GM19328 (cell line): ENCODE data around the gene TEX9.

Experiments used
- ATAC-seq: cut with Tn5 transposase; IDR thresholded peaks from one replicate; pipeline ENCODE4 v1.9.1; 2021; ENCODE audit warnings: mild to moderate bottlenecking, moderate library complexity; ENCODE audit not compliant: unreplicated experiment

TEX9 gene

DNA sequence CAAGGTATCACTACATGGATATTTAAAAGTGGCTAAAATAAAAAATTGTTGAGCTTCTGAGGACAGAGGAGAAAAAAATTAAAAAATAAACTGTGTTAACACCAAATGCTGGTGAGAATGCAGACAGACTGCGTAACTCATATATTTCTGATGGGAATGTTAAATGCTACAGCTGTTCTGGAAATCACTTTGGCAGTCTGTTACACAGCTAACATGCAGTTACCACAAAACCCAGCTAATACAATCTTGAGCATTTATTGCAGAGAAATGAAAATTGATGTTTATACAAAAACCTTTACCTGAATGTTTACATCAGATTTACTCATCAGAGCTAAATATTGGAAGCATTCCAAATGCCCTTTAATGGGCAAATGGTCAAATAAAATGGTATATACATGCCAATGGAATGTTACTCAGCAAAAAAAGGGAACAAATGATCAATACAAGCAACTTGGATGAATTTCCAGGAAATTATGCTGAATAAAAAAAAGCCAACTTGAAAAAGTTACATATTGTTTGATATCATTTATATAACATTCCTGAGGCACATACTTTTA is 75.1 kb downstream of the TEX9 start:
- no peak for ATAC-seq

DNA sequence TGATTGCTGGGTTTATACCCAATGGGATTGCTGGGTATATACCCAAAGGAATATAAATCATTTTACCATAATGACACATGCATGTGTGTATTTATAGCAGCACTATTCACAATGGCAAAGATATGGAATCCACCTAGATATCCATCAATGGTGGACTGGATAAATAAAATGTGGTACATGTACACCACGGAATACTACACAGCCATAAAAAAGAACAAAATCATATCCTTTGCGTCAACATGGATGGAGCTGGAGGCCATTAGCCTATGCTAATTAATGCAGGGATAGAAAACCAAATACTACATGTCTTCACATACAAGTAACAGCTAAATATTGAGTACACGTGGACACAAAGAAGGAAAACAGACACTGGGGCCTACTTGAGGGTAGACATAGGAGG is 77.1 kb downstream of the TEX9 start:
- no peak for ATAC-seq

GRCh38 chr15:56445746-56446145 is 80.5 kb downstream of the TEX9 start:
- ATAC-seq: no peak

GRCh38 chr15:56454836-56455235 is 89.6 kb downstream of the TEX9 start:
- ATAC-seq: no peak

GRCh38 chr15:56456229-56456628 is 91.0 kb downstream of the TEX9 start:
- no peak for ATAC-seq

DNA sequence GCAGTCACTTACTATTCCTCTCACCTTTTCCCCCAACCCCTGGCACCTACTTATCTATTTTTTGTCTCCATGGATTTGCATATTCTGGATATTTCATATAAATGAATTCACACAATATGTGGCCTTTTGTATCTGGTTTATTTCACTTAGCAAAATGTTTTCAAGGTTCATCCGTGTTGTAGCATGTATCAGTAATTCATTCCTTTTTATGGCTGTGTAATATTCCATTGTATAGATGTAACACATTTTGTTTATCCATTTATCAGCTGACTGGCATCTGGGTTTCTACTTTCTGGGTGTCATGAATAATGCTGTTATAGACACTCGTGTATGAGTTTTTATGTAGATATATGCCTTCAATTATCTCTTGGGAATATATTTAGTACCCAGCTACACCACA is 93.9 kb downstream of the TEX9 start:
- no peak for ATAC-seq

DNA sequence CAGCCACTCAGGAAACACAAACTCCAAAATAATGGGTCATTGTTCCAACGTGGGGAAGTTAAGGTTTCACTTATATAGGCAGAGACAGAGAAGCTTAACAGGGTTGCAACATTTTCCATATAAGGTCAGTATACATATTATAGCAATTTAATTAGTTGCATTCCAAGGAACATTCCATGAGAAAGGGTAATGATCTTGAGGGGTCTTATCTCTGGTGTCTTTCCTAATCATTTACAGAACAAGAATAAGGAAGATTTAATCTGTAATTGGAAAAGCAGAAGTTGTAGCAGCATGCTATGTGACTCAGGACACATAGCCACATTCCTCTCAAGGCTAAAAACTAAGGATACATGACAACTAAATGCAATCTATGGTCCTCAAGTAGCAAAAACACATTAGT is 94.8 kb downstream of the TEX9 start:
- no peak for ATAC-seq

- ATAC-seq: no peak
Measured at GRCh38 chr15:56460947-56461346, 95.7 kb downstream of the TEX9 start.

DNA sequence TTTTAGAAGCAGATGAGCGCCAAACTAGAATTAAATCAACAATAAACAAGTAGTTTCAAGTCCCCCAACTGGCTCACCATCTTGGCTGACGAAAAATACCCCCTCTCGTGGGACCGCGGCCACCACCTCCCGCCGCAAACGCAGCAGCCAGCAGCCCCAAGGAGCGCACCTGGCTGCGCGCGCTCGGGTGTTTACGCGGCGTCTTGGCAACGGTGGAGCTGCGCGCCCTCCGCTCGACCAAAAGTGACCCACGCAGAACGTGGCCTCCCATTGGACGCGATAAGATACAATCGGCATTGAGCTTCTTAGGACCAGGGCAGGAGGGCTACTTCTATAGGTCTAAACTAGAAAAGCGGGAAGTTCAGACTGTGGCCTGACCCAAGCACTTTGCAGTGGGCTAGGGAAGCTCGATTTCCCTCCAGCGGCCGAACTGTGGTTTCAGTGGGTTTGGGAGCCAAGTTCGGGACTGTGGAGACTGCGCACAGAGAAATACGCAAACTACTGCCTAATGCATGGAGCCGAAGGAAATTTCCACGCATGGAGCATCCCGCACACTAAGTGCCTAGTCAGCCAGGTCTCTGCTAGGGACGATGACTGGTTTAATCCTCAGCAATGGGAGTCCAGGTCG is 99.8 kb downstream of the TEX9 start, which contains the start of gene MNS1:
Gene MNS1, minus strand, starts transcription at position 245 of the 628 bp plus-strand sequence. Its CDS starts 165 bp downstream, at position 80.
- ATAC-seq: peak; percentile 98

DNA sequence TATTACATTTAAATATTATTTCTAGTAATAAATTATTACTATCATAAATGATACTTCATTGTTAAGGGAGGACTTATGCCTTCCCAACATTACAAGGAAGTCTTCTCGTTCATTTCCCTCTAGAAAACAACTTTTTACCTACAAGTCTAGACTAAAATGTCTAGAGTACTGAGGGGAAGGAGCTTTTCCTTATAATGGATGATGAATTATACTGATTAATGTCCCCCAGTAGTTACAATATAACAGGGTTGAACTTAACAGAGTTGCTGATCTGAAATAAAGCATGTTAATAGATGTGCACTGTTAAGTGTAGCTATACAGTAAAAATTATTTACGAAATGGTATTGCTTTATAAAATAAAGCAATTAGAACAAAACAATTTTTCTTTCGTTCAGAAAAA is 102.4 kb downstream of the TEX9 start:
- ATAC-seq: no peak

DNA sequence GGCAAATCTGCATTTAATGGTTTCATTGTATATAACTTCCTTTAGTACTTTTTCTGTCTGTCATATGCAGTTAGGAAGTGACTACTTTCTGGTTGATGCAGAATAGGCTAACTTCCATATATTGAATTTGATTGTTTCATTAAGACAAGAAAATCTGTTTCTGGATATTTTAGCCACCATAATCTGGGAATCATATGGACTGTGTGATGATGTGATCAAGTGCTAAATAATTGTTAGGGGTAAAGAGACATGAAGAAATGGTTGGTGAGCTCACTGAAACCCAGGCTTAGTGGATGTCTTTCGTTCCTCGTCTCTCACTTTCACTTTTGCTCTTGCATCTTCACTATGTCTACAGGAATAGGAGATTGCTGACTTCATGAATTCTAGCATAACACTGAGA is 103.2 kb downstream of the TEX9 start:
- ATAC-seq: no peak

DNA sequence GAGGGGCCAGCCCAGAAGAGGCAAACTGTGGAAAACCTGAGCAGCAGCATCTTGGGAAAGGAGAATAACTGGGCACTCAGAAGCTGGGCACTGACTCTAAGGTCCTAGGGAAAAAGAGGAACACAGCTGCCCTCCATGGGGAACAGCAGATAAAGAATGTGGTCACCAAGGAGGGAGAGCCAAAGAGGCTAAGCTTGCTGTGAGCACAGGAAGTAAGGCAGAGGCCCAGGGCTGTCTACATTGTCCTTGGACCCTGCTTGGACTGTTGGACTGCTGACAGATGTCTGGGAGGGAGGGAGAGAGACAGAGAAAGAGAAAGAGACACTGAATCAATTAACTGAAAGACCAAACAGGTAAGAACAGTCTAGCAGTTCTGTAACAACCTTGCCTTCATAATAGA is 104.3 kb downstream of the TEX9 start:
- no peak for ATAC-seq

DNA sequence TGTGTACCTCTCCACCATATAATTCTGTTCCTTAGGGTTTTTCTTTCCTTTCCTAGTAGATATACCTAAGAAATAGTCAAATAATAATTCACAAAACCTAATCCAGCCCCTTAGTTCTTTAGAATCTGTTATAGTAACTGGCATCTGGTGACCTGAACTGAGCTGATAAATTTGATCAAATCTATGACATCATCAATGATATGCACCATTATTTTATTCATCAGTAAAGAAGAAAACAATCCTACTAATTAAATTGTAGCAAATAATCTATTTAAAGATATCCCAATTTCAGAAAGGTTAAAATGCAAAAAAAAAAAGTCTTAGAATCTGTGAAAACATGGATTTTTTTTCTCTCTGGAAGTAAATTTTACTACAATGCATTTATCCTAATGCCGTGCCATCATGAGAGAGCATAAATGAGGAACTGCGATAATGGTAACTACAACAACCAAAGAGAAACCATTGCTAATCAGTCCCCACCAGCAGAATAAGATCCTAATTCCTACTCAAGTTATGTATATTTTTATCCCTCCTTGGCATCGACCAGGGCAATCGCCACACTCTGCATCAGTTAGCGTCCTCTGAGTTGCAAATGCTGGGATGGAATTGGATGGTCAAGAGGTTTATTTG is 106.3 kb downstream of the TEX9 start:
- ATAC-seq: no peak

GRCh38 chr15:56472278-56472677 is 107.1 kb downstream of the TEX9 start:
- ATAC-seq: no peak

- ATAC-seq: no peak
Measured at GRCh38 chr15:56473017-56473416, 107.8 kb downstream of the TEX9 start.

- ATAC-seq: no peak
Measured at GRCh38 chr15:56475351-56475750, 110.1 kb downstream of the TEX9 start.
